SK-N-SH treated with all-trans-retinoic acid at 6 μM for 48 hours (cell line): ENCODE data around the gene TNIK.

Experiments
- ARNTL ChIP-seq: fragments of 450-650 bp; formaldehyde crosslinking; IDR thresholded peaks from 2 replicates; pipeline ENCODE4 v1.5.0; 2020; ENCODE audit warnings: low read depth, mild to moderate bottlenecking, moderate library complexity, borderline replicate concordance
- ESRRG ChIP-seq: fragments of 250-450 bp; sonication (Bioruptor Pico); IDR thresholded peaks from 2 replicates; pipeline ENCODE4 v1.6.1; 2021; ENCODE audit warnings: mild to moderate bottlenecking
- ISL1 ChIP-seq: fragments of 250-450 bp; sonication (Bioruptor Pico); IDR thresholded peaks from 2 replicates; pipeline ENCODE4 v2.1.2; 2022; ENCODE audit warnings: mild to moderate bottlenecking, moderate library complexity
- PPARA ChIP-seq: fragments of 250-450 bp; sonication (Bioruptor Pico); IDR thresholded peaks from 2 replicates; pipeline ENCODE4 v1.5.0; 2020; ENCODE audit warnings: mild to moderate bottlenecking, borderline replicate concordance
- SNAI2 ChIP-seq: fragments of 250-450 bp; sonication (Bioruptor Pico); IDR thresholded peaks from 2 replicates; pipeline ENCODE4 v1.5.0; 2020; ENCODE audit warnings: mild to moderate bottlenecking, moderate library complexity
- TOX ChIP-seq: fragments of 250-450 bp; sonication (Bioruptor Pico); IDR thresholded peaks from 2 replicates; pipeline ENCODE4 v1.8.0; 2021; ENCODE audit warnings: mild to moderate bottlenecking, moderate library complexity, borderline replicate concordance
- ZC3H10 ChIP-seq: fragments of 250-450 bp; sonication (Bioruptor Pico); IDR thresholded peaks from 2 replicates; pipeline ENCODE4 v1.5.1; 2021; ENCODE audit warnings: mild to moderate bottlenecking, moderate library complexity
- ZNF565 ChIP-seq: fragments of 450-650 bp; formaldehyde crosslinking; conservative IDR thresholded peaks from 2 replicates; pipeline ENCODE4 v1.5.0; 2020; ENCODE audit warnings: low read depth, mild to moderate bottlenecking, moderate library complexity
- TF ChIP-seq, protein P1 (sequence below): fragments of 250-450 bp; sonication (Bioruptor Pico); IDR thresholded peaks from 2 replicates; pipeline ENCODE4 v1.5.0; 2020; ENCODE audit warnings: mild to moderate bottlenecking, moderate library complexity
- TF ChIP-seq, protein P2 (sequence below): fragments of 250-450 bp; sonication (Bioruptor Pico); IDR thresholded peaks from 2 replicates; pipeline ENCODE4 v1.5.1; 2020; ENCODE audit warnings: low read depth, mild to moderate bottlenecking, moderate library complexity
- TF ChIP-seq, protein P3 (sequence below): fragments of 250-450 bp; sonication (Bioruptor Pico); IDR thresholded peaks from 2 replicates; pipeline ENCODE4 v1.8.0; 2020; ENCODE audit warnings: mild to moderate bottlenecking, moderate library complexity, borderline replicate concordance

DNA sequence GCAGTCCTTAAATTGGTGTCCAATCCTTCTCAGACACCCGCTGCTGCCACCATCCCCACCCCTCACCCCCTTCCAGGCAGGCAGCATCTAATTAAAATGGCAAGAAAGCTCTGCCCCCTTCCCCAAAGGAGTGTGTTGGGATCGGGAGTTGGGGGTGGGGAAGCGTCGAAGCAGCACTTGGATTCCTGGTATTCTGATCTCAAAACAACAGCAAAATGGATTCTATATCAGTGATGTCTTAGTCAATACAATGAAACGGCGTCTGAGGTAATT is 1.4 kb downstream of the TNIK start:
- no peak for TF ChIP-seq TOX (CRISPR knock-in tag)
- no peak for TF ChIP-seq ISL1 (CRISPR knock-in tag)
- TF ChIP-seq ARNTL (CRISPR knock-in tag): no peak
- TF ChIP-seq, protein P1, sequence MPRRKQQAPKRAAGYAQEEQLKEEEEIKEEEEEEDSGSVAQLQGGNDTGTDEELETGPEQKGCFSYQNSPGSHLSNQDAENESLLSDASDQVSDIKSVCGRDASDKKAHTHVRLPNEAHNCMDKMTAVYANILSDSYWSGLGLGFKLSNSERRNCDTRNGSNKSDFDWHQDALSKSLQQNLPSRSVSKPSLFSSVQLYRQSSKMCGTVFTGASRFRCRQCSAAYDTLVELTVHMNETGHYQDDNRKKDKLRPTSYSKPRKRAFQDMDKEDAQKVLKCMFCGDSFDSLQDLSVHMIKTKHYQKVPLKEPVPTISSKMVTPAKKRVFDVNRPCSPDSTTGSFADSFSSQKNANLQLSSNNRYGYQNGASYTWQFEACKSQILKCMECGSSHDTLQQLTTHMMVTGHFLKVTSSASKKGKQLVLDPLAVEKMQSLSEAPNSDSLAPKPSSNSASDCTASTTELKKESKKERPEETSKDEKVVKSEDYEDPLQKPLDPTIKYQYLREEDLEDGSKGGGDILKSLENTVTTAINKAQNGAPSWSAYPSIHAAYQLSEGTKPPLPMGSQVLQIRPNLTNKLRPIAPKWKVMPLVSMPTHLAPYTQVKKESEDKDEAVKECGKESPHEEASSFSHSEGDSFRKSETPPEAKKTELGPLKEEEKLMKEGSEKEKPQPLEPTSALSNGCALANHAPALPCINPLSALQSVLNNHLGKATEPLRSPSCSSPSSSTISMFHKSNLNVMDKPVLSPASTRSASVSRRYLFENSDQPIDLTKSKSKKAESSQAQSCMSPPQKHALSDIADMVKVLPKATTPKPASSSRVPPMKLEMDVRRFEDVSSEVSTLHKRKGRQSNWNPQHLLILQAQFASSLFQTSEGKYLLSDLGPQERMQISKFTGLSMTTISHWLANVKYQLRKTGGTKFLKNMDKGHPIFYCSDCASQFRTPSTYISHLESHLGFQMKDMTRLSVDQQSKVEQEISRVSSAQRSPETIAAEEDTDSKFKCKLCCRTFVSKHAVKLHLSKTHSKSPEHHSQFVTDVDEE (CRISPR knock-in tag): no peak
- TF ChIP-seq ZC3H10 (CRISPR knock-in tag): no peak
- TF ChIP-seq ZNF565 (CRISPR knock-in tag): no peak
- TF ChIP-seq ESRRG (CRISPR knock-in tag): no peak
- TF ChIP-seq SNAI2 (CRISPR knock-in tag): no peak
- no peak for TF ChIP-seq PPARA (CRISPR knock-in tag)
- TF ChIP-seq, protein P2, sequence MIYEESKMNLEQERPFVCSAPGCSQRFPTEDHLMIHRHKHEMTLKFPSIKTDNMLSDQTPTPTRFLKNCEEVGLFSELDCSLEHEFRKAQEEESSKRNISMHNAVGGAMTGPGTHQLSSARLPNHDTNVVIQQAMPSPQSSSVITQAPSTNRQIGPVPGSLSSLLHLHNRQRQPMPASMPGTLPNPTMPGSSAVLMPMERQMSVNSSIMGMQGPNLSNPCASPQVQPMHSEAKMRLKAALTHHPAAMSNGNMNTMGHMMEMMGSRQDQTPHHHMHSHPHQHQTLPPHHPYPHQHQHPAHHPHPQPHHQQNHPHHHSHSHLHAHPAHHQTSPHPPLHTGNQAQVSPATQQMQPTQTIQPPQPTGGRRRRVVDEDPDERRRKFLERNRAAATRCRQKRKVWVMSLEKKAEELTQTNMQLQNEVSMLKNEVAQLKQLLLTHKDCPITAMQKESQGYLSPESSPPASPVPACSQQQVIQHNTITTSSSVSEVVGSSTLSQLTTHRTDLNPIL (CRISPR knock-in tag): no peak
- TF ChIP-seq, protein P3, sequence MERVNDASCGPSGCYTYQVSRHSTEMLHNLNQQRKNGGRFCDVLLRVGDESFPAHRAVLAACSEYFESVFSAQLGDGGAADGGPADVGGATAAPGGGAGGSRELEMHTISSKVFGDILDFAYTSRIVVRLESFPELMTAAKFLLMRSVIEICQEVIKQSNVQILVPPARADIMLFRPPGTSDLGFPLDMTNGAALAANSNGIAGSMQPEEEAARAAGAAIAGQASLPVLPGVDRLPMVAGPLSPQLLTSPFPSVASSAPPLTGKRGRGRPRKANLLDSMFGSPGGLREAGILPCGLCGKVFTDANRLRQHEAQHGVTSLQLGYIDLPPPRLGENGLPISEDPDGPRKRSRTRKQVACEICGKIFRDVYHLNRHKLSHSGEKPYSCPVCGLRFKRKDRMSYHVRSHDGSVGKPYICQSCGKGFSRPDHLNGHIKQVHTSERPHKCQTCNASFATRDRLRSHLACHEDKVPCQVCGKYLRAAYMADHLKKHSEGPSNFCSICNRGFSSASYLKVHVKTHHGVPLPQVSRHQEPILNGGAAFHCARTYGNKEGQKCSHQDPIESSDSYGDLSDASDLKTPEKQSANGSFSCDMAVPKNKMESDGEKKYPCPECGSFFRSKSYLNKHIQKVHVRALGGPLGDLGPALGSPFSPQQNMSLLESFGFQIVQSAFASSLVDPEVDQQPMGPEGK (CRISPR knock-in tag): no peak
